HCT116 (cell line): ENCODE measurements around the gene CCDC81. TPM values are rescaled to one million over a fixed set of nuclear protein-coding genes. Genes with fewer than 3 reads are reported as not detected.

Experiments used
- ATAC-seq: fragments of 200-7000 bp; cut with Tn5 transposase; 2 replicates; pipeline ENCODE4 v1.9.1; 2020; ENCODE audit warnings: mild to moderate bottlenecking, moderate library complexity
- BruUV-seq: library from RNA; stranded (reverse); fragments of 400-500 nt; replicated peaks from 2 replicates; lab custom pipeline; 2021; lab: Mats Ljungman, UMichigan
- CTCF ChIA-PET: fragments of 300-600 bp; sonication (Branson Sonifier 250); formaldehyde crosslinking; loops from one replicate; lab custom pipeline; 2021; ENCODE audit warnings: antibody characterized with exemption; lab: Charles Lee
- POLR2A ChIA-PET: fragments of 300-600, 350-600 bp; sonication (Branson Sonifier 250); formaldehyde crosslinking; loops from one replicate; lab custom pipeline; 2021; ENCODE audit warnings: antibody characterized with exemption; lab: Charles Lee
- RAD21 ChIA-PET, 2 experiments: fragments of 300-600 bp; sonication (Branson Sonifier 250); formaldehyde crosslinking; loops; one replicate each; lab custom pipeline; 2023; ENCODE audit warnings: low total read pairs in 2 of 2; ENCODE audit not compliant: uncharacterized antibody in 2 of 2, unreplicated experiment in 2 of 2, low non-redundant PET in 1 of 2; lab: Charles Lee
- DNase-seq: peaks from one replicate; pipeline ENCODE4 v3.0.0-alpha.2; 2010; ENCODE audit warnings: low read depth, low spot score
- H2AFZ ChIP-seq: fragments of 200-600 bp; shearing (Covaris generic), sonication (generic); 2 replicates; pipeline ENCODE4 v1.6.1; 2017; ENCODE audit warnings: low read depth, mixed run types, mixed read lengths, antibody characterized with exemption, low read length; ENCODE audit not compliant: poor library complexity, severe bottlenecking
- H3K27ac ChIP-seq: 2 replicates; pipeline ENCODE4 v1.5.1; 2012; ENCODE audit warnings: low read depth, low read length
- H3K27me3 ChIP-seq: fragments of 200-600 bp; sonication (generic); 2 replicates; pipeline ENCODE4 v1.6.1; 2016; ENCODE audit warnings: mixed run types, low read length, mixed read lengths; ENCODE audit not compliant: insufficient read depth
- H3K36me3 ChIP-seq, 2 experiments: fragments of 200-500 bp in 1 of 2; fragments of 200-600 bp in 1 of 2; sonication (Bioruptor generic) in 1 of 2; sonication (generic) in 1 of 2; 2 replicates each; pipeline versions ENCODE4 v1.5.1 to v1.6.1; 2014 to 2016; ENCODE audit warnings: low read length in 2 of 2, inconsistent platforms in 1 of 2, mixed read lengths in 1 of 2, mixed run types in 1 of 2; ENCODE audit not compliant: insufficient read depth in 2 of 2, control insufficient read depth in 1 of 2
- H3K4me1 ChIP-seq, 2 experiments: fragments of 200-600 bp in 1 of 2; sonication (generic) in 1 of 2; 2 replicates each; pipeline versions ENCODE4 v1.5.1 to v1.6.1; 2012 to 2017; ENCODE audit warnings: low read length in 2 of 2, inconsistent platforms in 1 of 2, mild to moderate bottlenecking in 1 of 2, mixed read lengths in 1 of 2, mixed run types in 1 of 2, moderate library complexity in 1 of 2; ENCODE audit not compliant: insufficient read depth in 2 of 2, control insufficient read depth in 1 of 2
- H3K4me2 ChIP-seq: fragments of 200-600 bp; sonication (generic); 2 replicates; pipeline ENCODE4 v1.6.1; 2017; ENCODE audit warnings: mixed run types, low read length, mixed read lengths
- H3K4me3 ChIP-seq, 2 experiments: fragments of 200-600 bp in 1 of 2; sonication (generic) in 1 of 2; replicated peaks in 1 of 2; 2 replicates each; pipeline ENCODE4 v1.5.1; 2011 to 2016; ENCODE audit warnings: low read length in 2 of 2, control low read depth in 1 of 2, low read depth in 1 of 2, mild to moderate bottlenecking in 1 of 2, mixed read lengths in 1 of 2, mixed run types in 1 of 2
- H3K79me2 ChIP-seq: fragments of 200-600 bp; sonication (generic); 2 replicates; pipeline ENCODE4 v1.6.1; 2017; ENCODE audit warnings: mild to moderate bottlenecking, mixed run types, low read length, moderate library complexity, mixed read lengths; ENCODE audit not compliant: insufficient read depth
- H3K9ac ChIP-seq: fragments of 200-600 bp; sonication (generic); 2 replicates; pipeline ENCODE4 v1.6.1; 2016; ENCODE audit warnings: low read length, mixed read lengths
- H3K9me2 ChIP-seq: fragments of 200-600 bp; sonication (generic), shearing (Covaris generic); 2 replicates; pipeline ENCODE4 v1.6.1; 2017; ENCODE audit warnings: mixed run types, mild to moderate bottlenecking, moderate library complexity; ENCODE audit not compliant: insufficient read depth
- H3K9me3 ChIP-seq, 2 experiments: fragments of 200-500 bp in 1 of 2; fragments of 200-600 bp in 1 of 2; sonication (Bioruptor generic) in 1 of 2; sonication (generic) in 1 of 2; 2 replicates each; pipeline ENCODE4 v1.6.1; 2014 to 2017; ENCODE audit warnings: low read length in 2 of 2, mixed read lengths in 2 of 2, inconsistent platforms in 1 of 2, low read depth in 1 of 2, mild to moderate bottlenecking in 1 of 2, mixed run types in 1 of 2, moderate library complexity in 1 of 2; ENCODE audit not compliant: control insufficient read depth in 1 of 2, insufficient read depth in 1 of 2
- H4K20me1 ChIP-seq: fragments of 200-600 bp; sonication (generic), shearing (Covaris generic); 2 replicates; pipeline ENCODE4 v1.6.1; 2017; ENCODE audit warnings: mixed run types, mild to moderate bottlenecking, moderate library complexity; ENCODE audit not compliant: insufficient read depth
- CBX3 ChIP-seq: IDR thresholded peaks from 2 replicates; pipeline ENCODE4 v1.6.1; 2012; ENCODE audit warnings: low read depth
- EGR1 ChIP-seq: IDR thresholded peaks from 2 replicates; pipeline ENCODE4 v1.6.1; 2012; ENCODE audit warnings: low read depth
- ELF1 ChIP-seq: IDR thresholded peaks from 2 replicates; pipeline ENCODE4 v1.6.1; 2012; ENCODE audit warnings: low read depth, borderline replicate concordance
- EZH2 ChIP-seq: fragments of 200-600 bp; sonication (generic); IDR thresholded peaks from 2 replicates; pipeline ENCODE4 v1.6.1; 2017; ENCODE audit warnings: antibody characterized with exemption, mixed run types
- EZH2phosphoT487 ChIP-seq: fragments of 200-600 bp; IDR thresholded peaks from 2 replicates; pipeline ENCODE4 v1.6.1; 2018; ENCODE audit warnings: antibody characterized with exemption, borderline replicate concordance
- POLR2A ChIP-seq: IDR thresholded peaks from 2 replicates; pipeline ENCODE4 v1.7.0; 2011; ENCODE audit warnings: borderline replicate concordance; ENCODE audit not compliant: insufficient read depth, insufficient read length; ENCODE audit errors: extremely low read depth
- RAD21 ChIP-seq: IDR thresholded peaks from 2 replicates; pipeline ENCODE4 v1.6.1; 2012; ENCODE audit warnings: low read depth, mild to moderate bottlenecking
- SP1 ChIP-seq: IDR thresholded peaks from 2 replicates; pipeline ENCODE4 v1.6.1; 2012; ENCODE audit warnings: low read depth
- TCF7L2 ChIP-seq: IDR thresholded peaks from 2 replicates; pipeline ENCODE4 v1.7.0; 2011; ENCODE audit warnings: borderline replicate concordance, inconsistent platforms; ENCODE audit not compliant: insufficient read depth, insufficient read length; ENCODE audit errors: extremely low read depth
- YY1 ChIP-seq: IDR thresholded peaks from 2 replicates; pipeline ENCODE4 v1.6.1; 2011; ENCODE audit warnings: low read length, low read depth, moderate library complexity, mild to moderate bottlenecking; ENCODE audit not compliant: insufficient replicate concordance; ENCODE audit errors: extremely low read depth
- ZNF274 ChIP-seq: fragments of 200-500 bp; sonication (Bioruptor generic); IDR thresholded peaks from 2 replicates; pipeline ENCODE4 v1.6.1; 2014; ENCODE audit warnings: mild to moderate bottlenecking, low read depth, low read length, inconsistent platforms
- intact Hi-C: fragments of 100-400 bp; cut with micrococcal nuclease; formaldehyde crosslinking; loops from 2 replicates; pipeline ENCODE4 v1.10.0; 2022
- total RNA-seq: library from RNA; stranded (reverse); gene quantifications from one replicate; pipeline ENCODE4 v1.2.1, GENCODE V29; 2021; ENCODE audit not compliant: unreplicated experiment
- TF ChIP-seq, protein P1 (sequence below): IDR thresholded peaks from 2 replicates; pipeline ENCODE4 v1.6.1; 2011; ENCODE audit warnings: mild to moderate bottlenecking, low read length, moderate library complexity; ENCODE audit not compliant: insufficient replicate concordance; ENCODE audit errors: extremely low read depth
- TF ChIP-seq, protein P2 (sequence below): IDR thresholded peaks from 2 replicates; pipeline ENCODE4 v1.6.1; 2012; ENCODE audit warnings: low read depth
- TF ChIP-seq, protein P3 (sequence below): IDR thresholded peaks from 2 replicates; pipeline ENCODE4 v1.6.1; 2012
- TF ChIP-seq, protein P4 (sequence below): IDR thresholded peaks from 2 replicates; pipeline ENCODE4 v1.6.1; 2012

The CCDC81 gene
- total RNA-seq, 1 experiment from 2014 or later = 0.69 TPM

DNA sequence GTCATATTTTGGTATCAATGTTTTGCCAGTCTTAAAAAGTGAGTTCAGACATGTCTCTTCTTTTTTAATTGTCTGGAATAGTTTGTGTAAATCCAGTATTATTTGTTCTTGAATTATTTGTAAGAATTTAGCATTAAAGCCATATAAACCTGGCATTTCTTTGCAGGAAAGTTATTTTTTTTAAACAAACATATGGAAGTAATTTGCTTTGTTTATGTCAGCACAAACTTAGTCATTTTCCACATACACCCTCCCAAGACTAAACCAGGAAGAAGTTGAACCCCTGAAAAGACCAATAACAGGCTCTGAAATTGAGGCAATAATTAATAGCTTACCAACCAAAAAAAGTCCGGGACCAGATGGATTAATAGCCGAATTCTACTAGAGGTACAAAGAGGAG, 9.1 kb upstream of the CCDC81 start:
- ATAC-seq = no peak
- intact Hi-C loops = no loop called here
- H3K36me3 ChIP-seq = no peaks in the 10 kb centered on the region
- no peaks in the 10 kb centered on the region for H3K9me2 ChIP-seq
- H3K4me2 ChIP-seq = no peak overlapping the region
- H3K9me3 ChIP-seq = no peaks in the 10 kb centered on the region
- H3K27me3 ChIP-seq = no peaks in the 10 kb centered on the region
- no peak overlapping the region for H2AFZ ChIP-seq
- no TSS peak for BruUV-seq
- POLR2A ChIA-PET = no interaction called here
- TF ChIP-seq CBX3 (no peak), SP1 (no peak), RAD21 (no peak), YY1 (no peak), EGR1 (no peak)
- TF ChIP-seq, protein P1, sequence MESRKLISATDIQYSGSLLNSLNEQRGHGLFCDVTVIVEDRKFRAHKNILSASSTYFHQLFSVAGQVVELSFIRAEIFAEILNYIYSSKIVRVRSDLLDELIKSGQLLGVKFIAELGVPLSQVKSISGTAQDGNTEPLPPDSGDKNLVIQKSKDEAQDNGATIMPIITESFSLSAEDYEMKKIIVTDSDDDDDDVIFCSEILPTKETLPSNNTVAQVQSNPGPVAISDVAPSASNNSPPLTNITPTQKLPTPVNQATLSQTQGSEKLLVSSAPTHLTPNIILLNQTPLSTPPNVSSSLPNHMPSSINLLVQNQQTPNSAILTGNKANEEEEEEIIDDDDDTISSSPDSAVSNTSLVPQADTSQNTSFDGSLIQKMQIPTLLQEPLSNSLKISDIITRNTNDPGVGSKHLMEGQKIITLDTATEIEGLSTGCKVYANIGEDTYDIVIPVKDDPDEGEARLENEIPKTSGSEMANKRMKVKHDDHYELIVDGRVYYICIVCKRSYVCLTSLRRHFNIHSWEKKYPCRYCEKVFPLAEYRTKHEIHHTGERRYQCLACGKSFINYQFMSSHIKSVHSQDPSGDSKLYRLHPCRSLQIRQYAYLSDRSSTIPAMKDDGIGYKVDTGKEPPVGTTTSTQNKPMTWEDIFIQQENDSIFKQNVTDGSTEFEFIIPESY = no peak
- TF ChIP-seq, all 23 proteins: peak for 0
- H3K27ac ChIP-seq = no peak overlapping the region
- no peaks in the 10 kb centered on the region for H3K4me1 ChIP-seq
- no peaks in the 10 kb centered on the region for H4K20me1 ChIP-seq
- no peak overlapping the region for H3K4me3 ChIP-seq
- H3K79me2 ChIP-seq = no peaks in the 10 kb centered on the region
- ChIA-PET RAD21 (no interaction called here), CTCF (no interaction called here)
- no peak overlapping the region for H3K9ac ChIP-seq
- DNase-seq = no peak

- ATAC-seq (no peak), DNase-seq (no peak)
- Histone ChIP-seq H3K4me3 (no peak overlapping the region), H3K4me1 (peaks cover 0 to 9% of the 10 kb centered on the region in 2 experiments; a peak in 2 of 4 replicates), H3K9me3 (peaks cover 0 to 3% of the 10 kb centered on the region in 2 experiments; a peak in 1 of 4 replicates), H3K27ac (no peak overlapping the region), H3K36me3 (no peaks in the 10 kb centered on the region), H3K27me3 (no peaks in the 10 kb centered on the region), H3K9ac (no peak overlapping the region), H4K20me1 (no peaks in the 10 kb centered on the region), H2AFZ (no peak overlapping the region), H3K4me2 (no peak overlapping the region), H3K79me2 (no peaks in the 10 kb centered on the region), H3K9me2 (no peaks in the 10 kb centered on the region)
- ChIA-PET RAD21 (no interaction called here), POLR2A (no interaction called here), CTCF (interaction anchor here (1.6 kb wide), 1 partner anchor 9 kb away, joined by 7 read pairs; no protein-coding TSS in a partner anchor)
- intact Hi-C loops = no loop called here
- no TSS peak for BruUV-seq
- TF ChIP-seq CBX3 (no peak), EZH2 (no peak), POLR2A (no peak), YY1 (no peak), TCF7L2 (no peak), EZH2phosphoT487 (no peak), ZNF274 (no peak), EGR1 (no peak), ELF1 (no peak)
- TF ChIP-seq, protein P2, sequence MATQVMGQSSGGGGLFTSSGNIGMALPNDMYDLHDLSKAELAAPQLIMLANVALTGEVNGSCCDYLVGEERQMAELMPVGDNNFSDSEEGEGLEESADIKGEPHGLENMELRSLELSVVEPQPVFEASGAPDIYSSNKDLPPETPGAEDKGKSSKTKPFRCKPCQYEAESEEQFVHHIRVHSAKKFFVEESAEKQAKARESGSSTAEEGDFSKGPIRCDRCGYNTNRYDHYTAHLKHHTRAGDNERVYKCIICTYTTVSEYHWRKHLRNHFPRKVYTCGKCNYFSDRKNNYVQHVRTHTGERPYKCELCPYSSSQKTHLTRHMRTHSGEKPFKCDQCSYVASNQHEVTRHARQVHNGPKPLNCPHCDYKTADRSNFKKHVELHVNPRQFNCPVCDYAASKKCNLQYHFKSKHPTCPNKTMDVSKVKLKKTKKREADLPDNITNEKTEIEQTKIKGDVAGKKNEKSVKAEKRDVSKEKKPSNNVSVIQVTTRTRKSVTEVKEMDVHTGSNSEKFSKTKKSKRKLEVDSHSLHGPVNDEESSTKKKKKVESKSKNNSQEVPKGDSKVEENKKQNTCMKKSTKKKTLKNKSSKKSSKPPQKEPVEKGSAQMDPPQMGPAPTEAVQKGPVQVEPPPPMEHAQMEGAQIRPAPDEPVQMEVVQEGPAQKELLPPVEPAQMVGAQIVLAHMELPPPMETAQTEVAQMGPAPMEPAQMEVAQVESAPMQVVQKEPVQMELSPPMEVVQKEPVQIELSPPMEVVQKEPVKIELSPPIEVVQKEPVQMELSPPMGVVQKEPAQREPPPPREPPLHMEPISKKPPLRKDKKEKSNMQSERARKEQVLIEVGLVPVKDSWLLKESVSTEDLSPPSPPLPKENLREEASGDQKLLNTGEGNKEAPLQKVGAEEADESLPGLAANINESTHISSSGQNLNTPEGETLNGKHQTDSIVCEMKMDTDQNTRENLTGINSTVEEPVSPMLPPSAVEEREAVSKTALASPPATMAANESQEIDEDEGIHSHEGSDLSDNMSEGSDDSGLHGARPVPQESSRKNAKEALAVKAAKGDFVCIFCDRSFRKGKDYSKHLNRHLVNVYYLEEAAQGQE = no peak
- TF ChIP-seq, protein P3, sequence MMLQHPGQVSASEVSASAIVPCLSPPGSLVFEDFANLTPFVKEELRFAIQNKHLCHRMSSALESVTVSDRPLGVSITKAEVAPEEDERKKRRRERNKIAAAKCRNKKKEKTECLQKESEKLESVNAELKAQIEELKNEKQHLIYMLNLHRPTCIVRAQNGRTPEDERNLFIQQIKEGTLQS = no peak
- TF ChIP-seq, protein P4, sequence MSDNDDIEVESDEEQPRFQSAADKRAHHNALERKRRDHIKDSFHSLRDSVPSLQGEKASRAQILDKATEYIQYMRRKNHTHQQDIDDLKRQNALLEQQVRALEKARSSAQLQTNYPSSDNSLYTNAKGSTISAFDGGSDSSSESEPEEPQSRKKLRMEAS = no peak
Observed at GRCh38 chr11:86369668-86370067, 5.0 kb upstream of the CCDC81 start.
